NCI-H1048 (cell line): Measurements from ENCODE around the gene UNC80.

Experiments used
- DNase-seq: peaks from one replicate; lab custom pipeline; 2025; lab: John Stamatoyannopoulos, UW

The UNC80 gene

DNA sequence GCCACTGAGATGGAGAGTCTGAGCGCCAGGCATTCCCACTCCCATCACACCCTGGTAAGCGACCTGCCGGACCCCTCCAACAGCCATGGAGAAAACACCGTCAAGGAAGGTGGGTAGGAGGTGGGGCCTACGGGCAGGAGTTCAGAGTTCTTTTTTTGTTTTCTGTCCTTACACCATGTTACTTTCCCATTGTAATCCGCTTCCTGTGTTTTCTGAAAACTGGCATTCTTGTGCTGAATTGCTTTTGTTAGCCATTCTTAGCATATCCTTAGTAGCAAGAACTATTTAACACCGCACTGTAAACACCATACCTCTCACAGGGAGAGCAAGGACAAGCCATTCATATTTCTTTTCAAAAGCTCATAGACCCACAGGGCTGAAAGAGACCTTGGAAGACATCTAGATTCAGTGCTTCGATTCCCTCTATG is 46.2 kb downstream of the UNC80 start:
- DNase-seq: no peak

DNA sequence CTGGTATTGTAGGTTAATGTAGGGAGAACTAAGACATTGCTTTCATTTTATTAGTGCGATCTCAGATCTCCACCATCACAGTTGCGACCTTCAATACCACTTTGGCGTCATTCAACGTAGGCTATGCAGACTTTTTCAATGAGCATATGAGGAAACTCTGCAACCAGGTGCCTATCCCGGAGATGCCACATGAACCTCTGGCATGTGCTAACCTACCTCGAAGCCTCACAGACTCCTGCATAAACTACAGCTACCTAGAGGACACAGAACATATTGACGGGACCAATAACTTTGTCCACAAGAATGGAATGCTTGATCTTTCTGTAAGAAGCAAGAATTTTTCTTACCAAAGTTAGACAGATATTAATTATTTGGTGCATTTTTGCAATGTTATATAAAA is 47.3 kb downstream of the UNC80 start:
- no peak for DNase-seq

DNA sequence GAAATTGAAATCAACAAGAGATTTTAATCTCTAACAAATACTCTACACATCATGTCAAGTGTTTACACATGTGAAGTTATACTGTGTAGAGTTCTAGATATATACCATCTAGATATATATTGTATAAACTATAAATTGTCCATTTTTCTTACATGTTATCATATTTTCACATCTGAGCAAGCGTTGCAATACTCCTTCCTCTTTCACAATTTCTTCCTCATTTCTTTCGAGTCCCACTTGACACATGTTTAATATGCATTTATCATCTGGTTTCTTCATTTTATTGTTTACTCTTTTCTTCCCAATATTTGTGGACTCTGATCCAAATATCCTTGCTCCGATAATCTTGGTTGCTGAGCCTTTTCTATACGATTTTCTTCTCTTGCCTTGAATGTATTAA is 50.2 kb downstream of the UNC80 start:
- no peak for DNase-seq

DNA sequence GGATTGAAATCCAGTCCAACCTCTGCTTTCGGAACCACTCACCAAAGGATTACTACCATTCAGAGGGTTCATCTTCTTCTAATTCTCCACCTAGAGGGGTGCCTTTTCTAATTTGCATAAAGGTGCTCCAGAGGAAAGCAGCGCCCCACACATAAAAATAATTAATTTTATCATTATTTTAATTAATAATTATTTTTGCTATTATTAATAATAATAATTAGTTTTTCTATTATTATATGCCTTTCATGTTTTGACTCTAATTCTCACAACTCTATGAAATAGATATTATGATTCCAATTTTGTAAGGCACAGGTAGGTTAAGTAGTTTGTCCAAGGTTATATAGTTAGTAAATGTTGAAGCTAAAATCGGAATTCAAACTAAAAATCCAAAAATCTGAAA is 51.9 kb downstream of the UNC80 start:
- no peak for DNase-seq

DNA sequence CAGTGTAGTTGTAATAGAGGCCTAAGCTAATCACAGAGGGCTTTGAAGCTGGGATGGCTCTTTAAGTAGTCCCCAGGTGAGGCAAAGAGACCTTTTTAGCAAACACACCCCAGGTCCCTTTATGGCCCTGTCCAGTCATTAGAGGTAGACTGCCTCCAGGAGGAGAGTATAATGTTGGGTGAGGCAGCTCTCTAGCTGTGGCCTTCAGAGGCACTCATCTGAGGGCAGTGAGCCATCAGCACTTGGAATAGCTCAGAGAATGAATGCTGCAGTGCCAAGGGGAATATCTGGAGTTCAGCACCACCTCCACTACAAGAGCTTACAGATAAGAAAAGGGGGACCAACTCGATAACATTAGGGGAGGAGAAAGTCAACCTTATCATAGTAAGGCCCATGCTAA is 52.8 kb downstream of the UNC80 start:
- no peak for DNase-seq

DNA sequence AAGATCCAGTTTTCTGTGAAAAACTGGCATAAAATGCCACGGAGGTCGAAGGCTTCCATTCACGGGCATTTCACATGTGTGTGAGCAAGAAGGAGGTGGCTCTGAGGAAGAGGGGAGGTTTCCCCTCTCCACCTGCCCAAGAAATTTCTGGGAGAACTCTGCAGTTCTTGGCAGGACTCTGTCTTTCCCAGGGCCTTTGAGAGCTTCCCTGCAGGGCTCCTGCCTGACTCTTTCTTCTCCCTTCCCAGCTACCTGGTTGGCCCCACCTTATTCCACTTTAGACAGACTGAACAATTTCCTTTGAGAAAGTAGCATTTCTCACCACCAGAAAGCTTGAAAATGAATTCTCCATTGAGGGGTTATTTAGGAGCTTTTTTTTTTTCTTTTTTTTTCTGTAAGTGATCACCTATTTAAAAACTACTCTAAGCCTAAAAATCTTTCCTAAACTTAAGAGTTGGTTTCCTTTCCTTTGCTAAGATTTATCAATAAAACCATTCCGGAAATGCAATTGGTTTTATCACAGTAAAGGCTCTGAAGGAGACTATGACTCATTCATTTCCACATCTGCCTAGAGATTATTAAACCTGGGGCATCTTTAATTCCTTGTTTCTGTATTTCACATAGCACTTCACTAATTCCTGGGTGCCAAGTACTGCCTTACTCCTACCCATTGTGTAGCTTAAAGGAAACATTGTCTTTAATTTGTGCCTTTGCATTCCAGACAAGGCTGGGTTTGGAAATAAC is 59.3 kb downstream of the UNC80 start:
- no peak for DNase-seq

DNA sequence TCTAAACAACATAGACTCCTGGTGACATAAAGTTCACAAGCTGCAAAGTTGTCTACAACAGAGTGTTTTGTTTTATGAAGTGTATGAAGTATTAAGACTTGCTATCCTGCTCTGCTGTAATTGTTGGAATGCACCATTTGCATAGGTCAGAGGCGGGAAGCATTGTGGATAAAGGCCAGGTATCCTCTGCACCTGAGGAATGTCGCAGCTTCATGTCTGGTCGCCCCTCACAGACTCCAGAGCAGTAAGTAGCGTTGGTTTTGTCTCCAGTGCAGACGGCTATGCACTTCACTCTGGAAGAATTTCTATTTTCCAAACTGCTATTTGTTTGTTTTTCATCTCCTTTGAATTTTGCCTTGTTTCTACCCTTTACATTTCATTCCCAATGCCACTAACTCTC is 63.1 kb downstream of the UNC80 start:
- no peak for DNase-seq

DNA sequence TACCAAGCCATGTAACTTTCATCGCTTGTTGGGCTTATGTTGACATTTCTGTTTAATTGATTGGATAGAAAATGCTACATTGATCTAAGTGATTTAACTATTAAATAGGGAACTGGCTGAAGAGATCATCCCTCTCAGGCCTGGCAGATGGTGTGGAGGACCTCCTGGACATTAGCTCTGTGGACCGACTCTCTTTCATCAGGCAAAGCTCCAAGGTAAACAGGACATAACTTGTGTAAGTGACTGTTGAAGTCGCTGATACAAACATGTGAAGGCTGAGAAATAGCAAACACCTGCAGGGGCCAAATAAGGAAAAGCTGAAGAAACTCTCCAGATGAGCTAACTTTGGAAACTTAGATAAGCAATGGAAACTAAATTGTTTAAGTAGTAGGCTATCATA is 68.8 kb downstream of the UNC80 start:
- no peak for DNase-seq

DNA sequence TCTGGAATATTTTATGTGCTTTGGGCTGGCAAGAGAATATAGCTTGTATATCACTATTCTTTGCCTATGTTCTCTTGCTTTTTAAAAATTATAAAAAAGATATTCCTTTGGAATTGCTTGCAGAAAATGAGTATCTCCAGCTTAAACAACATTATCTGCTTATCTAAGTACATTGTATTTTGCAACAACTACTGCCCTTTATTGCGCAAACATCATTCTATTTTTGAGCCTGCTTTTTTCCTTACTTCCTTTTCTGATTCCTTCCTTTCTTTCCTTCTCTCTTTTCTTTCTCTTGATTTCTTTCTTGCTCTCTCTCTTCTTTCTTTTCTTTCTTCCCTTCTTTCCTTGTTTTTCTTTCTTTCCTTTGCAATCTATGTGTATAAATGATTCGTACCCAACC is 74.0 kb downstream of the UNC80 start:
- DNase-seq: no peak

DNA sequence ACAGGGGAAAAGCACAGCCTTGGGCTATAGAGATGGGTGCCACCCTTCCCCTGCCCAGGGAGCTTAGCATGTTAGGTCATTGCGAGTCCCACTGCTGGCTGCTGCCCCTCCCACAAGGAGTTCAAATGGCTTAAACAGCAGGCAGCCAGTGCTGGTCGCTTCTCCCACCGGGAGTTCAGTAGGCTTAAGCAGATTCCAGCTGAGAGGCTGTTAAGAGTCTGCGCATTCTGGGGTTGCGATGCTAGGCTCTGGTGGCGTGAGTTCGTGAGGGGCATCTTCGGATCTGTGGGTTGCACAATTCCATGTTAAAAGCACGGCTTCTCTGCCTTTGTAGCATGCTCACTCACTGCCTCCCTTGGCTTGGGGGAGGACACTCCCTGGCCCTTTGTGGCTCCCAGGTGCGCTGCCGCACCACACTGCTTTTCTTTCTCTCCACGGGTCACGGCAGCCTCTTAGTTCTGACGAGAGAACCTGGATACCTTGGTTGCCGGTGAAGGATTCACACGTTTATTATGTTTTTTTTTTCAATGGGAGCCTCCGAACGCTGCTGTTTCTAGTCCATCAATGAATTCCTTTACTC is 93.2 kb downstream of the UNC80 start:
- DNase-seq: no peak

DNA sequence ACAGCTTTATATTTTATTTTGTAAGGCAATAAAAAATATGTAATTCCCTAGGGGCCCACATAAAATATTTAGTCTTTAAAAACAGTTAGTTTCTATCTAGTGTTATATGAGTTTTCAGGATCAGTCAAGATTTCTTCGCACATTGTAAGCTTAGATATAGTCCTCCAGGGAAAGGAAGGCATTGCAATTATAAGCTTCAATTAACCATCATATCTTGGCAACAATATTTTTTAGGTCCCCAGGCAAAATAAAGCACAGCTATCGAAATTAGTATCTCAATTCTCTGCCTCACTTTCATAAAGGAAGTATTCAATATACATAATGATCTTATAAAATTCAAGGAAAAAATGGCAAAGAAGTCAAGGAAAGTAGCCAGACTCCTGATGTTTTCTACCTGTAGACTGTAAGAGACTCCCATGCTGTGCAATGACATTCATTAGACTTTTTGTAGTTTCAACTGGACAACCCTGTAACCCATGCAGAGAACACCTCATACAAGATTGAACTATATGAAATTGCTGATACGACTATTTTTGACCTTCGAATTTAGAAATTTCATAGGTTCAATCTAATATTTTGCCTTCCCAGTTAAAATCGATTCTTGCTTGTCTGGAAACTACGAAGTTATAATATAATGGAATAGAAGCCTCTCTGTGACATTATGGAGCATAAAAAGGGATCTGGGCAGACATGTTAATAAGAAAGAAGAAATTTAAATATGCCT is 96.8 kb downstream of the UNC80 start:
- DNase-seq: no peak

DNA sequence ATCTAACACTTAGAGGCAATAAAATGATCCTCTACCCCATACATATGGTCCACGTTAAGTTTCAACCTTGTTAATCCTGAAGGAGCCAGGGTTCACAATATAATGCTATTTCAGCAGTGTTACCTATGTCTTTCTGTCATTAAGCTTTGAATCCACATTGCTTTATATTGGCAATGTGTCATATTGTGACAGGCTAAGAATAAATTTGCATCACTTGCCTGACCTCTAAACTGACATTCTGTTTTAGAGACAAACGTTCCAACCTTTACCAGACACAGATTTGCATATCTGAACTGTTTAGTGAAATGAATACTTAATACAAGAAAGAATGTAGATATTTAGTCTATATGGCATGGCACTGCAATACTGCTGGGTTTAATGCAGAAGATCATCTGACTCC is 98.4 kb downstream of the UNC80 start:
- DNase-seq: no peak

DNA sequence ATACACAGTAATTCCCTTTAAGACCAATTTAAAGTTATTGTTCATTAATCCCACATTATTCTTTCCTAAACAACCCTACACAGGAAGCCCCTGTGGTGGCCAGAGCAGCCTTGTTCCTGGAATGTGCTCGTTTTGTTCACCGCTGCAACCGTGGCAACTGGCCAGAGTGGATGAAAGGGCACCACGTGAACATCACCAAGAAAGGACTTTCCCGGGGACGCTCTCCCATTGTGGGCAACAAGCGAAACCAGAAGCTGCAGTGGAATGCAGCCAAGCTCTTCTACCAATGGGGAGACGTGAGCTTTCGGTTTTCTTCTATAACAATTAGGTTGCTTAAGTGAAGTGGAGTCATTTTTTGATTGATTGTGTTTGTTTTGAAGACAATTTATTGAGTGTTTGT is 101.0 kb downstream of the UNC80 start:
- no peak for DNase-seq

DNA sequence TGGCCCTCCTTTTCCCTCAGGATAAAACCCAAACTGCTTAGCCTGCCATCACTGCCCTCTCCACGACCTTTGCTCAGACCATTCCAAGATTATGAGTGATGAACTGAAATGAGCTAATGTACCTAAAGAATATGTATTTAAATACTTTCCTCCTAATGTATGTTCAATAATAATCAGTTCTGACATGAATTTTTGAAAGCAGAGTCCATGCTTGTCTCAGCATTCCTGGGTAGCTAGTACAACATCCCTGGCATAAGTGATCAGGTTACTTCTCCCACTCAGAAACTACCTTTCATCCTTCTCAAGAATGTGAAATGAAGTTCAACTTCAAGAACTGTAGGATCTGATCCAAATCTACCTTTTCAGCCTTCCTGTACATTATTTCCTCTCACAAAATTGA is 103.6 kb downstream of the UNC80 start:
- no peak for DNase-seq

DNA sequence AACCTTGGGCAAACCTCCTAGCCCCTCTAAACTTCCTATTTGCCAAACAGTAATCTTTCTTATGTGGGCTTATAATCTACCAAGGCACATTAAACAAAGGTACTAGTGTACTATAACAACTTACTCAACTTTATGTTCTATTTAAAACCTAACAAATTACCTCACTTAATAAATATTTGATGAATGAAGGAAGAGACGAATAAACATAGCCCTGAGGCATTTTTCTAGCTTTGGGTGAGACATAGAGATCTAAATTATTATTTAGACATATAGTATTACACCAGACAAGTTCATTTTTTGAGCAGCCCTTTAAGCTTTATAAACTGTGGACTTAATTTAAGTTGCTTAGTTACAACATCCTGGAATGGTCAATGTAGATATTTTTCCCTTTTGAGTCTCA is 104.6 kb downstream of the UNC80 start:
- DNase-seq: no peak

DNA sequence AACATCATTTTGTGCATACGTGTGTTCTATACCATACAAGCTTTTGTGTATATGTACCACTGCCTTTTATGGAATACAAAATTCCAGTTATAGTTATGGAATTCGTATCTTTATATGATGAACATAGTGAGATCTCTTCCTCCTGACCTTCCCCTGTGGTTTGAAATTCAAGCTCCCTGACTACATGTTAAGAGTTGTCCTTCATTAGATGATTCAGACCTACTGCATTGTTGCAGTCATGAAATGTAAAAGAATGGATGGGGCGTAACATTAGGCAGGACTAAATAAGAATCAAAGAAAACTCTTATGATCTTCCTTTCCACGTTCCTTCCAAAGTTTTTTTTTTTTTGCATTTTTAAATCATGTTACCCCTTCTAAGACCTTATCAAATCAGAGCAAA is 107.1 kb downstream of the UNC80 start:
- DNase-seq: no peak

DNA sequence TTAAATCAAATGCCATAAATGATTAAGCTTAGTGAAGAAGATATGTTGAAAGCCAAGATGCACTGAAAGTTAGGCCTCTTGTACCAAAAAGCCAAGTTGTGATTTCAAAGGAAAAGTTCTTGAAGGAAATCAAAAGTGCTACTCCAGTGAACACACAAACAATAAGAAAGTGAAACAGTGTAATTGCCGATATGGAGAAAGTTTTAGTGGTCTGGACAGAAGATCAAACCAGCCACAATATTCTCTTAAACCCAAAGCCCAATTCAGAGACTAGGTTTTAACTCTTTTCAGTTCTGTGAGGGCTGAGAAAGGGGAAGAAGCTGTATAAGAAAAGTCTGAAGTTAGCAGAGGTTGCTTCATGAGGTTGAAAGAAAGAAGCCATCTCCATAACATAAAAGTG is 129.0 kb downstream of the UNC80 start:
- no peak for DNase-seq

DNA sequence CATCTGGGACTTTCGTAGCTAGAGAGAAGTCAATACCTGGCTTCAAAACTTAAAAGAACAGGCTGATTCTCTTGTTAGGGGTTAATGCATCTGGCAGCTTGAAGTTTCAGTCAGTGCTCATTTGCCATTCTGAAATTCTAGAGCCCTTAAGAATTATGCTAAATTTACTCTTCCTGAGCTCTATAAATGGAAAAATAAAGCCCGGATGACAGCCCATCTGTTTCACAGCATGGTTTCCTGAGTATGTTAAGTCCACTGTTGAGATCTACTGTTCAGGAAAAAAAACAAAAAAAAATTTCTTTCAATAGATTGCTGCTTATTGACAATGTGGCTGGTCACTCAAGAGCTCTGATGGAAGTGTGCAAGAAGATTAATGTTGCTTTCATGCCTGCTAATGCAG is 129.5 kb downstream of the UNC80 start:
- no peak for DNase-seq

DNA sequence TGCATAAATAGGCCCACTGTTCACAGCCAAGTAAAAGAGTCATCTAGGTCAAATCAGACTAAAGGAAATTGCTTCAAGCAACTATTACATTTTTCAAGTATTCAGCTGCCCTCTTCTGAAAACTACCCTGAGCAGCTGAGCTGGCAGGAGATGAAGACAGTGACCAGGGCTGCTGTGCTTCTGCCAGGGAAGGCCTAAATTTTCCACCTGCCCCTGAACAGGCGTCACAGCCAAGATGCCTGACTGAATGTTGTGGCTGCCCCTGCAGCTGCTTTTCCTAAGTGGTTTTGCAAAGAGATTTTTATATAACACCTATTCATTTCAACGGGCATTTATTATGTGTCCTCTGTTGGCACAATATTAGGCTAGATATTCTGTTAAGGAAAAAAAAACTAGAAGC is 134.1 kb downstream of the UNC80 start:
- no peak for DNase-seq

DNA sequence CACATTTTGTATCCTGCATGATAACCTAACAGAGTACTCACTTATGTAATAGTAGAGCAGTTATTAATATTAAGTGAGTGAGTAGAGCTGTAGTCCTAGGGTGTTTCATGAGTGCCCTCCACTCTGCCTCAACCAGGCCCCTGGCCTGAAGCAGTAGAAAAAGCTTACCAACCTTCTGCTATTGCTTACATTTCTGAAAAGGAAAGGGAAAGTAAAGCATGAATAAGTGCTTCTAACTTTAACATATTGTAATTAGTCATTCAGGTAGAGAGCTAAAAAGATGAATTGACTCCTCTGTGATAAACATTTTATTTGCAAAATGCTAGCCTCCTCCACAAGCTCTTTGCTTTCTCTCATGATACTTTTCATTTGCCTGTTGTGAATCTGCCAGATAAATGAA is 136.1 kb downstream of the UNC80 start:
- DNase-seq: no peak

DNA sequence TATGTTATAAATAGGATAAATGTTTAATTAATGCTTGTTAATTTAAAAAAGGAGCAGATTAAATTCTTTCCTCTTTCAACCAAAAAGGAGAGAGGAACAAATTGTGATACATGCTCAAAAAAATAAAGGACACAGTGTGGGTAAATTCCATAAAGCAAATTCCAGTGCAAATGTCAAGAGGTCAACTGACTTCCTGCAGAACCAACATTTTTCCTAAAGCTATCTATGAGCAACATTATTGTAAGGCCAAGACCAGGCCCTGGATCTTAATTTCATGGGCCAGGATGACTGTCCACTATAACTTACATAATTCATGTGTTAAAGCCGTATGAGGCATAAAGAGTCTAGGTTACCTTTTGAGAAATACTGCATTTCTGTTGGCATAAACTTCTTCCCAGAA is 136.9 kb downstream of the UNC80 start:
- DNase-seq: no peak

DNA sequence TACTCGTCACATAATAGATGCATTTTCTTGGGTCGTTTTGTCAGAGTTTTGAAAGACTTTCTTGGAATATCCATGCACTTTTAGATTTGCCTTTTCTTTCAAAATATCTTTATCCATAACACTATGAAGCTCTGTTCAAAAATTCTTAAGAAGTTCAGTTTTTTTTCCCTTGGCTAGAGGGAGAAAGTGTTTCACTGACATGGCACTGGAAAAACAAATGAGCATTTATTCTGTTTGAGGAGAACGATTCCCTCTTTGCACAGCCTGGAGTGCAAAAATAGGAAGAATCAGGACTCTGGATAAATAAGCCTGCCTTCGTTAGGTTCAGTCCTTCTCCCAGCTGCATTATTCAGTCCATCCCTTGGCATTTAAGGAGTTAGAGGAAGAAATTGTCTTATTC is 139.9 kb downstream of the UNC80 start:
- DNase-seq: no peak

DNA sequence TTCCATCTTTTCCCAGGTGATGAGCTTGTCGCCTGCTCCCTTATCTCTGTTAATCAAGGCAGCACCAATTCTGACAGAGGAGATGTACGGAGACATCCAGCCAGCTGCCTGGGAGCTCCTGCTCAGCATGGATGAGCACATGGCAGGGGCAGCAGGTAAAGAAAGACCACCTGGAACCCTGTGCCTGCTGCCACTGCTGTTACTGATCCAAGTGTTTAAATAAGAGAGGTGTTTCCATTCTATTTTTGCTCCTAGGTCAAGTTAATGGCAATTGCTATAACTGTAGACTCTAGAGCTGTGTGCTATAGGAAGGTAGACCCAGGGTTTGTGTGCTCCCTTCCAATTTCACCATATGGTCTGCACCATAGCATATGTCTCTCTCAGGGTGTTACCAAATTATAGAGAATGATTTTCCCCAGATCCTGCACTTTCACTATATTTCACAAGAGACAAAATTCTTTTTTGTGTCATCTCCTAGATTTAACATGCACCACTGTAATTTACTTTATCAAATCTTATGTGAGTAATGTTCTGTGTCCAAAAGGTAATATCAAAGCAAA is 142.2 kb downstream of the UNC80 start:
- DNase-seq: no peak
